Melanocyte of skin (primary cell): Measurements from ENCODE around the gene TAS2R3. TPM values are rescaled to one million over a fixed set of nuclear protein-coding genes. Genes with fewer than 3 reads are reported as not detected.

Source experiments
- small RNA-seq, 2 donors: library from RNA; depleted of rRNA; stranded (forward); fragments of <200 nt; gene quantifications; one replicate each; pipeline ENCODE3, GENCODE V24; 2012
- total RNA-seq, 2 donors: library from RNA; depleted of rRNA; stranded (reverse); fragments of >200 nt; gene quantifications; 2 replicates each; pipeline ENCODE4 v1.2.3, GENCODE V29; 2012

Gene TAS2R3, protein sequence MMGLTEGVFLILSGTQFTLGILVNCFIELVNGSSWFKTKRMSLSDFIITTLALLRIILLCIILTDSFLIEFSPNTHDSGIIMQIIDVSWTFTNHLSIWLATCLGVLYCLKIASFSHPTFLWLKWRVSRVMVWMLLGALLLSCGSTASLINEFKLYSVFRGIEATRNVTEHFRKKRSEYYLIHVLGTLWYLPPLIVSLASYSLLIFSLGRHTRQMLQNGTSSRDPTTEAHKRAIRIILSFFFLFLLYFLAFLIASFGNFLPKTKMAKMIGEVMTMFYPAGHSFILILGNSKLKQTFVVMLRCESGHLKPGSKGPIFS
- total RNA-seq: 1 to 10 TPM in 1 of 2 donors, under 1 TPM in 1; 1.00 to 2.1 TPM

DNA sequence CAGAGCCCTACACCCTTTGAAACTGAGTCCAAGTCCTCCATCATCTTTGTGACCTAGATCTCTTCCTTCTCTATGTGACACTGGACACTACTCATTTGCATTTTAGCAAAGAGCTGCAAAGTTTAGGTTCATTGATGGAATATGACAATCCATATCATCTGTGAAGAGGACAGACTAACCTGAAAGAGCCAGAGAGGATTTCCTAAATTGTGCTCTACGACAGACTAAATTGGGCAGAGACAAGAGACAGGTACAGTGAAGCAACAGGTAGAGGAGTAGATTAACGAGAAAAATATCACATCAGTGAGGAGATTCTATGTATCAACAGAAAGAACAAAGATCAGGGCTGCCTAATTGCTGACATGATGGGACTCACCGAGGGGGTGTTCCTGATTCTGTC is at the start of gene TAS2R3:
Gene TAS2R3, plus strand, starts transcription at position 301 of the 400 bp plus-strand sequence. Its CDS starts 62 bp downstream, at position 363.

DNA sequence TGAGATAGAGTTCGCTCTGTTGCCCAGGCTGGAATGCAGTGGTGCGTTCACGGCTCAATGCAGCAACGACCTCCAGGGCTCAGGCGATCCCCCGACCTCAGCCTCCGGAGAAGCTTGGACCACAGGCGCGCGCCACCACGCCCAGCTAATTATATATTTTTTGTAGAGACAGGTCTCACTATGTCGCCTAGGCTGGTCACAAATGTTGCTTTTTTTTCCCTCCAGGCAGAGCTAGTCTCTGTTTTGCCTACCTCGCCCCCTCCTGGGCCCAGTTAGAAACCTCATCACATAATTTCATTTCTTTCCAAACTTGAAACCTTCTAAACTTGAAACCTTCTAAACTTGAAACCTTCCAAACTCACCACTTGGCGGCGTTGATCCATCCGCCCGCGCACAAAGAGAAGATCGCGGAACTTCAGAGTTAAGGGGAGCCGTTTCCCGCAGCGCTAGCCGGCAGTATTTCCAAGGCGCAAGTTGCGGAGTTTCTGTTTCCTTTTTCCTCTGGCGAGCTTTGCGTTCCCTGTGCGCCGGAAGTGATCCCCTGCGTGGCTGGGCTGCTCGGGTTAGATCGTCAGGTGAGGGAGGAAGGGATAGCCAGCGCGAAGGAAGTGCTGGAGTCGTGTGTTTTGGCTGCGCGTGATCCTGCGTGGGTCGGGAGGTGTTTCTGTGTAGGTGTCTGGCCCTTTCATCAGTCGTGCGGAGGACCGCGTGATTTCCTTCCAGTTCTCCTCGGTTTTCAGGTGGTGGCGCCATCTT is 25.9 kb upstream of the TAS2R3 start, which contains the start of gene SSBP1:
Gene SSBP1, plus strand, starts transcription at position 523 of the 756 bp plus-strand sequence. CDS start 809 bp downstream, outside the sequence.

DNA sequence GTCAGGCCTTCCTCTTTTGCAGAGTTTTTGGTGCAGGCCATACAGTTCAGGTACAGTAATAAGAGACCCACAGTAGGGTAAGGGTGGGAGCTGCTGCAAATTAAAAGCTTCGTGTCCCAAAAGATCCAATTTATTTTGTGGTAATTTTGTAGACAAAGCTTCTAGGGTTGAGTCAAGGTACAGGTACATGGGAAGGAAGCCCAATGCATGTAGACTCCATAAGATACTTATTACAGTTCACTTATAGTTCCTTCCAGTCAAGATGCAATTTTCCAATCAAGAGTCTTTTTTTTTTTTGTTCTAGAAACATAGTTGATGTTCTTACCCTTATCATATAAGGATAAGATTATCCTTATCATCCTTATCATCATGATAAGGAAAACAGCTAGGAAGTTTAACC is 12.5 kb downstream of the TAS2R3 start, which contains the start of gene TAS2R4:
Gene TAS2R4, plus strand, starts transcription at position 301 of the 400 bp plus-strand sequence. CDS start 1,815 bp downstream, outside the sequence.

DNA sequence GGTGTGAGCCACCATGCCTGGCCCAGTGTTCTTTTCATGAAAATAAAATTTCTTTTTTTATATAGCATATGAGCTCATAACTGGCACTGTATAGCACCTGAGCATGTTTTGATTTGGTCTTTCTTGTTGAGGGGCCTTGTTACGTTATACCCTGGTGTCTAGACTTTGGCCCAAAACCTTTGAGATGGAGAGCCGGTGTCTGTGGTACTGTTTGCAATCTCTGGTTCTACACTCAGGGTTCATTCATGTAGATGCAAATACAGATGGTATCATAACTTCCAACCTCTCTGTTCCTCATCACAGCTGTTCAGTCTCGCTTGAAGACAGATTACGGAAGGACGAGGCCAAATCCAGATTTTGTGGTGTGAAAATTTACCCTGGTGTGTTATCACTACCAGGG is 26.0 kb downstream of the TAS2R3 start, which contains the start of gene TAS2R5:
Gene TAS2R5, plus strand, starts transcription at position 301 of the 400 bp plus-strand sequence. CDS start 145 bp downstream, outside the sequence.

Small RNA genes lying within 50 kb of the gene (small RNA-seq; reads per million reads assigned to genes)
- gene RNU1-82P: 0 reads per million in 2 donors

Other genes starting within 250 kb of the TAS2R3 start
- gene AGK, start 212.7 kb upstream of the TAS2R3 start, total RNA-seq: 10 to 100 TPM; 42.0 to 48.9 TPM
- gene DENND11, start 61.9 kb upstream of the TAS2R3 start, total RNA-seq: 1 to 10 TPM; 4.5 to 6.3 TPM
- gene WEE2, start 55.7 kb upstream of the TAS2R3 start, total RNA-seq: not detected
- 100 to 1,000 TPM in 1 of 2 donors, 10 to 100 TPM in 1; 74.0 to 126 TPM for gene SSBP1, start 25.7 kb upstream of the TAS2R3 start, total RNA-seq
- gene TAS2R4, start 12.6 kb downstream of the TAS2R3 start, total RNA-seq: 1 to 10 TPM in 1 of 2 donors, under 1 TPM in 1; 1.00 to 1.4 TPM
- 1 to 10 TPM in 1 of 2 donors, under 1 TPM in 1; 1.00 to 1.0 TPM for gene TAS2R5, start 26.1 kb downstream of the TAS2R3 start, total RNA-seq
- not detected for gene PRSS37, start 77.4 kb downstream of the TAS2R3 start, total RNA-seq
- gene OR9A4, start 152.3 kb downstream of the TAS2R3 start, total RNA-seq: not detected
- gene CLEC5A, start 182.9 kb downstream of the TAS2R3 start, total RNA-seq: not detected
- gene TAS2R38, start 209.7 kb downstream of the TAS2R3 start, total RNA-seq: not detected
- not detected for gene MGAM, start 231.8 kb downstream of the TAS2R3 start, total RNA-seq